ENCODE data around the gene CALML3. TPM values are rescaled to one million over a fixed set of nuclear protein-coding genes. Genes with fewer than 3 reads are reported as not detected.

CALML3 gene
- total and polyA plus RNA-seq, 8 donors = 0.46 to 64.6 TPM; not detected in 6

DNA sequence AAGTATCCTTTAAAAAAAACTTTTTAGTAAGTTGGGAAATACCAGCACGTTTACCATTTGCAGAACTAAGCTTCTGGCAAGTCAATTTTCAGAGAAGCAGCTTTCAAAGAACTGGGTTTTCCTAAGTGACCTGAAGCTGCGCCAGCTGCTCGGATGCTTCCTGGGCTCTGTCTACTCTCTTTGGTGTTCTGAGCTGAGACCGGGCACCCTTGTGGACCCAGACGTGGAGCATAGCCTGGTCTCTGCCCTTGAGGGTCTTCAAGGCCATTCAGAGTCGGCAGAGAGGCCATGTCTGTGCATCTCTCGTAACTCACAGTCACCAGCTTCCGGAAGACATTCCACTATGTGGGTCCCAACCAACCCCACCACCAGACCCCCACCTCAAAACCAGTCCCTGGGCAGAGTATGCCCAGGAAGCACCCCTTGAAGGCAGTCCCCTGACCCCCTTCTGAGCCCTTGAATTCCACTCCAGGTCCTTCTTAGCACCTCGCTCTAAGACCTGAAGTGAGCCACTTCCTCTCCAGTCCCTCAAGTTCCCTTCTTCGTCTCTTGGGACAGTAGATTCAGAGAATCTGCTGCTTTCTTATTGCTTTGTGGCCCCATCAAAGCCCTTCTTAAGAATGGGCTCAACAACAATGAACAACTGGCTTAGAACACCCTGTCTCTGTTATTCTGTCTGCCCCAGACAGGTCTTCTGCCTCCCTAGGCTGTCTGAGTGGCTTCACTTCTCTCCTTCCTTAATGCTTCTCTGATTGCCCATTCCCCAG, 33.9 kb upstream of the CALML3 start:
- TF ChIP-seq EP300 (IDR thresholded peaks at IDR 0.05) (no peak), POLR2AphosphoS5 (IDR thresholded peaks at IDR 0.05) (no peak), POLR2A (IDR thresholded peaks at IDR 0.05) (no peak), CTCF (IDR thresholded peaks at IDR 0.05) (no peak)
- Histone ChIP-seq H3K4me3 (no peak overlapping the region), H3K27ac (no peak overlapping the region), H3K4me1 (peaks cover 0 to 12% (median 8%) of the 10 kb centered on the region in 4 donors), H3K9me3 (peaks cover 0 to 6% (median 5%) of the 10 kb centered on the region in 4 donors), H3K27me3 (no peaks in the 10 kb centered on the region), H3K36me3 (no peaks in the 10 kb centered on the region)
- DNase-seq = no peak
- 89 to 93% (median 93%) methylated on average over 9 to 10 of the region's 10 CpGs for WGBS, 5 donors
- intact Hi-C loops (cut with DNase I; ENCODE audit: low total_unique reads) = no loop called here

GRCh38 chr10:5491477-5491876, 33.3 kb upstream of the CALML3 start:
- Histone ChIP-seq H3K4me1 (peaks cover 0 to 12% (median 8%) of the 10 kb centered on the region in 4 donors), H3K36me3 (no peaks in the 10 kb centered on the region), H3K27me3 (no peaks in the 10 kb centered on the region), H3K4me3 (no peak overlapping the region), H3K27ac (no peak overlapping the region), H3K9me3 (peaks cover 0 to 6% (median 5%) of the 10 kb centered on the region in 4 donors)
- no peak for DNase-seq
- intact Hi-C loops (cut with DNase I; ENCODE audit: low total_unique reads) = no loop called here
- WGBS, 5 donors = 90 to 98% (median 95%) methylated on average over 7 of the region's 7 CpGs
- TF ChIP-seq POLR2AphosphoS5 (IDR thresholded peaks at IDR 0.05) (no peak), POLR2A (IDR thresholded peaks at IDR 0.05) (no peak), EP300 (IDR thresholded peaks at IDR 0.05) (no peak), CTCF (IDR thresholded peaks at IDR 0.05) (no peak)

DNA sequence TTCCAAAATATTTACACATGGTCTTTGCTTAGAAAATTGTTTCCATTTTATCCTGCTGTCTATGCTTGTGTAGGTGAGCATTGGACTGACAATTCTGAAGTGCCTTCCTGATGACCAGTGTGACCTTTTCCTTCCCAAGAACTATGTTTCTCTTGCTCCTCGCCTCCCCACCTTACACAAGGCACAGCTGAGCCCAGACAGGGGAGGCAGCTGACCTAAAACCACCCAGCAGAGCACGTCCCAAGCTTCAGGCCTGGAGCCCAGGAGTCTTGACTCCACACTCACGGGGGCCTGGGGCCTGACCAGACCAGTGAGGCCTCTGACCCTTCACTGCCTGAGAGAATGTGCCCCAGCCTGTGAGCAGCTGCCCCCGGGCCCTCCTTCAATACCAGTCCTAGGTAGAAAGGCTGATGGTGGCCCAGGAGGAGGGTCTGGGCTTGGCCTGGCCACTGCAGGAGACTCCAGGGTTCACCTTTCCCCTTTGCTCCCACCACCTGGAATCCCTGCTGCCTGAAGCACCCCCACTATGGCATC, 32.4 kb upstream of the CALML3 start:
- peaks cover 0 to 6% (median 5%) of the 10 kb centered on the region in 4 donors for H3K9me3 ChIP-seq
- H3K27me3 ChIP-seq = no peaks in the 10 kb centered on the region
- H3K4me1 ChIP-seq = peaks cover 0 to 12% (median 8%) of the 10 kb centered on the region in 4 donors
- intact Hi-C loops (cut with DNase I; ENCODE audit: low total_unique reads) = no loop called here
- H3K4me3 ChIP-seq = no peak overlapping the region
- no peak for DNase-seq
- no peak for TF ChIP-seq CTCF (IDR thresholded peaks at IDR 0.05)
- TF ChIP-seq EP300 (IDR thresholded peaks at IDR 0.05) = no peak
- no peak for TF ChIP-seq POLR2AphosphoS5 (IDR thresholded peaks at IDR 0.05)
- no peak for TF ChIP-seq POLR2A (IDR thresholded peaks at IDR 0.05)
- H3K27ac ChIP-seq = no peak overlapping the region
- H3K36me3 ChIP-seq = no peaks in the 10 kb centered on the region
- 89 to 99% (median 92%) methylated on average over 3 to 4 of the region's 4 CpGs for WGBS, 5 donors

DNA sequence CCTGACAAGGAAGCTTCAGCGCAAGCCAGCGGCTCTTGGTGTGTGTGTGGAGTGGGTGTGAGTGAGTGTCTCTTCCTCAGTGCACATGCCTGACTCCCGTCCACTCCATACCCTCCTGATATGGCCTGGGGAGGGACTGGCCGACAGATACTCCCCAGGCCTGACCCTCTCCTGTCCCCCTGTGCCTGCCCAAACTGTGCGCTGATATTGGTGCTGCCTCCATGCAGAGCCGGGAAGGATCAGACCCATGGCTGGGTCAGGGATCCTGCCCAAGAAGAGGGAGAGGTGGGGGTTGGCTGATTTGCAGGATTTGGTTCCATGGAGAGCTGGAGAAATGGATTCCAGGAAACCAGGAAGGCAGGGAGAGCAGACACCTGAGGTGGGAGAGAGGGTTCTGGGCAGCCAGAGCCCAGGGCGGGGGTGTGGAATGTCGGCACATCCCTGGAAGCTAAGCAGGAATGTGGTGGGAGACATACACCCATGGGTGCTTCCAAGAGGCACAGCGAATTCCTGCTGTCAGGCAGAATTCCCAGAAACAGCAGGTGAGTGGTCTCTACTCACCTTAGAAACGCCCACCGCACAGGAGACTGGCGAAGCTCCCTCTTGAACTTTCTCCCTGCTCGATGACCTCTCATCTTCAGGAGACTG, 31.7 kb upstream of the CALML3 start:
- no peak overlapping the region for H3K27ac ChIP-seq

More for the DNA sequence above, 31.7 kb upstream of the CALML3 start:
- no peaks in the 10 kb centered on the region for H3K36me3 ChIP-seq
- intact Hi-C loops (cut with DNase I; ENCODE audit: low total_unique reads) = no loop called here
- no peaks in the 10 kb centered on the region for H3K27me3 ChIP-seq
- WGBS, 5 donors = 88 to 95% (median 92%) methylated on average over 8 to 13 of the region's 13 CpGs
- TF ChIP-seq EP300 (IDR thresholded peaks at IDR 0.05) = no peak
- TF ChIP-seq POLR2A (IDR thresholded peaks at IDR 0.05) = no peak
- H3K9me3 ChIP-seq = peaks cover 0 to 6% (median 5%) of the 10 kb centered on the region in 4 donors
- DNase-seq = no peak
- H3K4me3 ChIP-seq = no peak overlapping the region
- peaks cover 0 to 12% (median 5%) of the 10 kb centered on the region in 4 donors for H3K4me1 ChIP-seq

Data from stomach (tissue), 9 donors.